NB4 (cell line): ENCODE measurements around the gene STAMBPL1.

Source experiments
- MYC ChIP-seq: IDR thresholded peaks from 2 replicates; pipeline ENCODE4 v1.6.1; 2011; ENCODE audit warnings: low read depth, low read length
- POLR2A ChIP-seq: IDR thresholded peaks from 2 replicates; pipeline ENCODE4 v1.6.1; 2011; ENCODE audit warnings: mild to moderate bottlenecking; ENCODE audit not compliant: insufficient read length; ENCODE audit errors: extremely low read depth
- TF ChIP-seq, protein P1 (sequence below): IDR thresholded peaks from one replicate; pipeline ENCODE4 v1.5.1; 2012; ENCODE audit warnings: low read depth, low read length

DNA sequence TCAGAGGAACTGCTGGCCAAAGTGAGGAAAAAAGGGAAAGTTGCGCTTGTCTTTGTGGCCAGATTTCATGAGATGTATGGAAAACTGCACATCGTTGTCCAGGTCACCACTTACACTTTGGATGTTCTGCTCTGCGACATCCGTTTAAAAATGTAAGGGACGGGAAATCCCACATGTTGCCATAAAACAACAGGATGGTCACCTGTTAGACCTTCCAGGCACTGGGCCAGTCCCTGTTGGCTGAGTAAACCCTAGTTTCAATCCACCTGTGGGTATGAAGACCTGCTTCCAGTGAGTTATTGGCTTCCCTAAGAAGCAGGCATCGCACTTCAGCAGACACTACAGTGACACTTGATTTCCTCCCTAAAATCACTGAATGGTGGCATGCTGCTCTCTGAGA lies 2.7 kb upstream of the STAMBPL1 start:
- TF ChIP-seq, protein P1, sequence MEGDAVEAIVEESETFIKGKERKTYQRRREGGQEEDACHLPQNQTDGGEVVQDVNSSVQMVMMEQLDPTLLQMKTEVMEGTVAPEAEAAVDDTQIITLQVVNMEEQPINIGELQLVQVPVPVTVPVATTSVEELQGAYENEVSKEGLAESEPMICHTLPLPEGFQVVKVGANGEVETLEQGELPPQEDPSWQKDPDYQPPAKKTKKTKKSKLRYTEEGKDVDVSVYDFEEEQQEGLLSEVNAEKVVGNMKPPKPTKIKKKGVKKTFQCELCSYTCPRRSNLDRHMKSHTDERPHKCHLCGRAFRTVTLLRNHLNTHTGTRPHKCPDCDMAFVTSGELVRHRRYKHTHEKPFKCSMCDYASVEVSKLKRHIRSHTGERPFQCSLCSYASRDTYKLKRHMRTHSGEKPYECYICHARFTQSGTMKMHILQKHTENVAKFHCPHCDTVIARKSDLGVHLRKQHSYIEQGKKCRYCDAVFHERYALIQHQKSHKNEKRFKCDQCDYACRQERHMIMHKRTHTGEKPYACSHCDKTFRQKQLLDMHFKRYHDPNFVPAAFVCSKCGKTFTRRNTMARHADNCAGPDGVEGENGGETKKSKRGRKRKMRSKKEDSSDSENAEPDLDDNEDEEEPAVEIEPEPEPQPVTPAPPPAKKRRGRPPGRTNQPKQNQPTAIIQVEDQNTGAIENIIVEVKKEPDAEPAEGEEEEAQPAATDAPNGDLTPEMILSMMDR, result no peak
- no peak for TF ChIP-seq POLR2A
- no peak for TF ChIP-seq MYC
